C4-2B (cell line): ENCODE results near the gene CHD8.

ENCODE experiments used
- H3K27ac ChIP-seq: fragments of 450-650 bp; 2 replicates; pipeline ENCODE4 v1.5.1; 2017
- CTCF ChIP-seq: fragments of 450-650 bp; conservative IDR thresholded peaks from 2 replicates; pipeline ENCODE4 v1.5.1; 2017; ENCODE audit warnings: mild to moderate bottlenecking
- ZFX ChIP-seq: fragments of 450-650 bp; IDR thresholded peaks from 2 replicates; pipeline ENCODE4 v1.6.1; 2017

Gene CHD8, protein sequence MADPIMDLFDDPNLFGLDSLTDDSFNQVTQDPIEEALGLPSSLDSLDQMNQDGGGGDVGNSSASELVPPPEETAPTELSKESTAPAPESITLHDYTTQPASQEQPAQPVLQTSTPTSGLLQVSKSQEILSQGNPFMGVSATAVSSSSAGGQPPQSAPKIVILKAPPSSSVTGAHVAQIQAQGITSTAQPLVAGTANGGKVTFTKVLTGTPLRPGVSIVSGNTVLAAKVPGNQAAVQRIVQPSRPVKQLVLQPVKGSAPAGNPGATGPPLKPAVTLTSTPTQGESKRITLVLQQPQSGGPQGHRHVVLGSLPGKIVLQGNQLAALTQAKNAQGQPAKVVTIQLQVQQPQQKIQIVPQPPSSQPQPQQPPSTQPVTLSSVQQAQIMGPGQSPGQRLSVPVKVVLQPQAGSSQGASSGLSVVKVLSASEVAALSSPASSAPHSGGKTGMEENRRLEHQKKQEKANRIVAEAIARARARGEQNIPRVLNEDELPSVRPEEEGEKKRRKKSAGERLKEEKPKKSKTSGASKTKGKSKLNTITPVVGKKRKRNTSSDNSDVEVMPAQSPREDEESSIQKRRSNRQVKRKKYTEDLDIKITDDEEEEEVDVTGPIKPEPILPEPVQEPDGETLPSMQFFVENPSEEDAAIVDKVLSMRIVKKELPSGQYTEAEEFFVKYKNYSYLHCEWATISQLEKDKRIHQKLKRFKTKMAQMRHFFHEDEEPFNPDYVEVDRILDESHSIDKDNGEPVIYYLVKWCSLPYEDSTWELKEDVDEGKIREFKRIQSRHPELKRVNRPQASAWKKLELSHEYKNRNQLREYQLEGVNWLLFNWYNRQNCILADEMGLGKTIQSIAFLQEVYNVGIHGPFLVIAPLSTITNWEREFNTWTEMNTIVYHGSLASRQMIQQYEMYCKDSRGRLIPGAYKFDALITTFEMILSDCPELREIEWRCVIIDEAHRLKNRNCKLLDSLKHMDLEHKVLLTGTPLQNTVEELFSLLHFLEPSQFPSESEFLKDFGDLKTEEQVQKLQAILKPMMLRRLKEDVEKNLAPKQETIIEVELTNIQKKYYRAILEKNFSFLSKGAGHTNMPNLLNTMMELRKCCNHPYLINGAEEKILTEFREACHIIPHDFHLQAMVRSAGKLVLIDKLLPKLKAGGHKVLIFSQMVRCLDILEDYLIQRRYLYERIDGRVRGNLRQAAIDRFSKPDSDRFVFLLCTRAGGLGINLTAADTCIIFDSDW (N-terminal part only)

DNA sequence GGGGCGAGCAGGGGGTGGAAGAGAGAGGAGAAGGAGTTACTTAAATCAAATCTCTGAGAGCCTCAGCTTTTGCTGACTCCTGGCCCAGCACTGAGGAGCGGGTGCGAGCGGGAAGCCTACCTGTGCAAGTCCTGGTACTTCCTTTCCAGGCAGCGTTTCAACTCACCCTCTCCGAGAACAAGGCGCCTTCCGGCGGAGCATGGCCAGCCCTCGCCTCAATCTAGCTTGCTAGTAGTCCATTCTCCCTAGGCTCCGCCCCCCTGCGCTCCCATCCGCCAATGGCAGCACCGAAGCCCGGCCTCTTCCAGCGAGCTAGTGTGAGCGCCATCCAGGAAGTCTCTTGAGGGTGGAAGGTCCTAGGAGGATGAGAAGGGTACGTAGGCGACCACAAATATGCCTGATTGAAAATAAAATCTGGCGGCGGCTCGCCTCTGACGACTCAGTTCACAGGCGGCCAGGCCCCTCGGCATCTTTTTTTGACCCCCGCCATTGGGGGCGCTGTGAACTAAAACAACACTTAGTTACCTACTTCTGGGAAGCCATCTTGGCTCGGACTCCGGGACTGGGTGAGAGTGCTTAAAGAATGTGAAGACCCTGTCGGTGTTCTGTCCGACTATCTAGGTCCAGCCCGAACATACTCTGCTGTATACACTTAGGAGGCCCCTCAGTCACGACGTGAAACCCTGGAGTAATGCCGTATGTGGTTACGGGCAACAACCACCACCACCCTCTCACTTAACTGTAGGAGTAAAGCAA is at the start of gene CHD8:
Gene CHD8, minus strand, starts transcription at position 212 of the 756 bp plus-strand sequence. CDS start 24,480 bp downstream, outside the sequence.
- peak within 1 kb of the TSS; percentile 90 for H3K27ac ChIP-seq
- peak; percentile 80 for TF ChIP-seq CTCF
- no peak for TF ChIP-seq ZFX

- TF ChIP-seq ZFX (no peak), CTCF (no peak)
- H3K27ac ChIP-seq, result no peak overlapping the region
Observed at GRCh38 chr14:21505012-21505553, 49.2 kb upstream of the CHD8 start.

GRCh38 chr14:21503376-21503775 is 47.5 kb upstream of the CHD8 start:
- no peak overlapping the region for H3K27ac ChIP-seq
- TF ChIP-seq CTCF (no peak), ZFX (no peak)

DNA sequence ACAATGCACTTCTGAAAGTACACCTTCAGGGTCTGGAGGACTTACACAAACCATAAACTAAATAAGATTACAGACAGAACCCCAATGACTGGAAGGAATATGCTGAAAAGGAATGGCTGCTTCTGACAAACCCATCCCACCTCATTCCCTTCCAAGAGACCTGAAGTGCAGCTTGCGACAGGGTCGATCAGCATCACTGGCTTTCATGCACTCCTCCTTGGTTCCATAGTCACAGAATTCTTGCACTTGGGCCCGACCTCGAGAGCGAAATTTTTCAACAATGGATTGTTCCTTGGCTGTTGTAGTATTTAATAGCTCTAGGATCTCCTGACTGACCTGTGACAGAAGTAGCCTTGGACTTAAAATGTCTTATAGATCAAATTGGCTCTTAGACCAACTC is 45.6 kb upstream of the CHD8 start:
- TF ChIP-seq CTCF (no peak), ZFX (no peak)
- no peak overlapping the region for H3K27ac ChIP-seq

DNA sequence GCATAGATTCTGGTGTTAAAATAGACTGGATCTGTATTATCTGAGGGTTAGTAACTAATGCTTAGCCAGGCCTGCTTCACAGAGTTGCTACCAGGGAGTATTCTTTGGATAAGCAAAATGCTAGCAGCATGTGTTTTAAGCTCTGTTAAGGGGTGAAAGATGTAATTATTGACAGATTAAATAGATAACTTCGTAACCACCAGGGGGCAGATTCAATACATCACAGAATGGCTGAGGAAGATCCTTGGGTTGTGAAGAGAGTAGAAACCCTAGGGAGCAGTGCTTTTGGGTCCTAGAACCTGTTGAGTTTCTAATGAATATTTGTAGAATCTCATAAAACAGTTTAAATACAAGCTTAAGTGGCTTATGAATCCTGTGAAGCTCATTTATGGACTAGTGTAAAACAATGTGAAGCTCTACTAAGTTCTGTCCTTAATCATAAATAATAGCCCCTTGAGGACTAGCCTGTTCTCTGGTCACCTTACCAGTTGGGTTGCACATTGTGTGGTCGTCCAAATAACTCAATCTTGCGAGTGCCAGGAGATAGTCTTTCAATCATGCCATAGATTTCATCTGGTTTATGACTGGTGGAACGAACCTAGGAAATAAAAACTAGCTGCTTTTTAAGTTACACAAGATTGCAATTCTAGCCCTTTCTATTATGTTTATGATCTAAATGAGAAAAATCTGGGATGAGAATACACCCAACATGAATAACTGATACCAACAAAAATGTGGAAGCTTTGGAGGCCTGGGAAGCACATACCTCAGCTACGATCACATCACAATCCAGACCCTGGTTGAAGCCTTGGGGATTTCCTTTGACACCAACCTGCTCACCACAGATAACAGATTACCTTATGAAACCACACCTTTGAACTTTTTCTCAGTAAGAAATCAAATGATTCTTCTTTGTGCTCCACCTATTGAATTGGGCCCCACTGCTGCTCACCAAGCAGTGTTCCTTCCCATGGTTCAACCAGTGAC is 42.9 kb upstream of the CHD8 start:
- no peak overlapping the region for H3K27ac ChIP-seq

More for the DNA sequence above, 42.9 kb upstream of the CHD8 start:
- TF ChIP-seq ZFX (no peak), CTCF (peak; percentile 63)
